Measurements from ENCODE around the gene IL4.
"Not testable (repeated sequence)": the region's sequence is repeated elsewhere in the genome, so short reads cannot be mapped to it uniquely, and the experiment has no call there.

IL4 gene

GRCh38 chr5:132673939-132674630 lies at the start of gene IL4:
Gene IL4 (plus strand): TSS chr5:132673989. CDS start chr5:132674051, 62 bp downstream.
- DNase-seq: no peak

DNA sequence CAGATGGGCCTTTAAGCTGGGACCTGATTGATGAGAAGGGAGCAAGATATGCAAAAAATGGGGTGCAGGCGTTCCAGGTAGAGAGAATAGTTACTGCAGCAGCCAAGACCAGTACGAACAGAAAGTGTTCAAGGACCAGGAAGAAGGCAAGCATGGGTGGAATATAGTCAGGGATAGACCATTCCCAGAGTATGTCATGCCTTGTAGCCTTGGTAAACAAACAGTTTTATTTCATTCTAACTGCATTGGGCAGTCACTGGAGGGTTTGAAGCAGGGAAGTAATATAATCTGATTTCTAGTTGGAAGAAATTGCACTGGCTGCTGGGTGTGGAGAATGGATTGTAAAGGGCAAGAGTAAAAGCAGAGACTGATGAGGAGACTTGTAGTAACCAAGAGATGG lies 46.3 kb upstream of the IL4 start:
- no peak for DNase-seq

- DNase-seq: no peak
Observed at GRCh38 chr5:132628814-132629213, 45.0 kb upstream of the IL4 start.

GRCh38 chr5:132629230-132629944 lies 44.4 kb upstream of the IL4 start:
- peak; percentile 29 for DNase-seq

DNA sequence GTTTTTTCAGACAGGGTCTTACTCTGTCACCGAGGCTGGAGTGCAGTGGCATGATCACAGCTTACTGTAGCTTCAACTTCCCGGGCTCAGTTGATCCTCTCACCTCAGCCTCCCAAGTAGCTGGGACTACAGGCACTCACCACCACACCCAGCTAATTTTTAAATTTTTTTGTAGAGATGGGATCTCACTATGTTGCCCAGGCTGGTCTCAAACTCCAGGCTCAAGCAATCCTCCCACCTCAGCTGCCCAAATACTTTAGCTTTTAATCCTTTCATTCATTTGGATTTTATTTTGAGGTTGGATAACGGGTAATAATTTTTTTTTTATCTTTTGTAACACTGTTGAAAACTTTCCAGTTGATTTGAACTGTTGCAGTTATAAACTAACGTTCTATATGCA lies 40.2 kb upstream of the IL4 start:
- not testable (repeated sequence) for DNase-seq

GRCh38 chr5:132635873-132636272 lies 37.9 kb upstream of the IL4 start:
- no peak for DNase-seq

DNA sequence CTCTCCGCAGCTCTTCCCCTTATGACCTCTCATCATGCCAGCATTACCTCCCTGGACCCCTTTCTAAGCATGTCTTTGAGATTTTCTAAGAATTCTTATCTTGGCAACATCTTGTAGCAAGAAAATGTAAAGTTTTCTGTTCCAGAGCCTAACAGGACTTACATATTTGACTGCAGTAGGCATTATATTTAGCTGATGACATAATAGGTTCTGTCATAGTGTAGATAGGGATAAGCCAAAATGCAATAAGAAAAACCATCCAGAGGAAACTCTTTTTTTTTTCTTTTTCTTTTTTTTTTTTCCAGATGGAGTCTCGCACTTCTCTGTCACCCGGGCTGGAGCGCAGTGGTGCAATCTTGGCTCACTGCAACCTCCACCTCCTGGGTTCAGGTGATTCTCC lies 36.5 kb upstream of the IL4 start:
- DNase-seq: no peak

DNA sequence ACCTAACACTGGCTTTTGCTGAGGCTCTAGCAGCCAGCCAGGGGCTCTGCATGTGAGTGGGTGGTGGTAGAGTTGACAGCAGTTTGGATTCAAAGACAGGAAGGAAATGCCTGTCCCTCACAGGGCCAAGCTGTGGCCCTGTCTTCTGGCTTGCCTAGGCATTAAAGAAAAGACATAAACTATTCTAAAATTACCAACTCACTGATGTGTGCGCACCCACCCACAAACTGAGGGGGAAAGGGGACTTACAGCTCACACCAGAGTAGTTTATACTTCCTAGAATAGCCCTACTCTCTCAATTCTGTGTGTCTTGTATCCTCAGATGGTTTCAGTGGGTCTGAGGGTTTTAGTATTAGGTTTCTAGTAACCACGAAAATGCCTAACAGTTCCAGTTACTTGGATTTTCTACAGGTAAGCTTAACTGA lies 34.1 kb upstream of the IL4 start:
- DNase-seq: no peak

DNA sequence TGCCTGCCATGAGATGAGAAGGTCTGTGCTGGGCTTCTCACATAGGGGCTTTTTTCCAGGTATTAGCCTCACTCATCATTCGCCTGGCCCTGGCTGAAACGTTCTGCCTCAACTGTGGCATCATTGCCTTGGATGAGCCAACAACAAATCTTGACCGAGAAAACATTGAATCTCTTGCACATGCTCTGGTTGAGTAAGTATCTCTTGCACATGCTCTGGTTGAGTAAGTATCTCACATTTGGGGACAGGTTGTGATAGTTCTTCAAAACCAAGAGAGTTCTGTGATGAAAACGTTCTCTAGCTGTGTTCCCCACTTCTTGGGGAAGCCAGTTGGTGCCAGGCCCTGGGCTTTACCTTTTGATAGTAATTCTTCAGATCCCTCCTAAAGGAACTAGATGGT lies 33.2 kb upstream of the IL4 start:
- no peak for DNase-seq

GRCh38 chr5:132641241-132641723 lies 32.5 kb upstream of the IL4 start:
- no peak for DNase-seq

DNA sequence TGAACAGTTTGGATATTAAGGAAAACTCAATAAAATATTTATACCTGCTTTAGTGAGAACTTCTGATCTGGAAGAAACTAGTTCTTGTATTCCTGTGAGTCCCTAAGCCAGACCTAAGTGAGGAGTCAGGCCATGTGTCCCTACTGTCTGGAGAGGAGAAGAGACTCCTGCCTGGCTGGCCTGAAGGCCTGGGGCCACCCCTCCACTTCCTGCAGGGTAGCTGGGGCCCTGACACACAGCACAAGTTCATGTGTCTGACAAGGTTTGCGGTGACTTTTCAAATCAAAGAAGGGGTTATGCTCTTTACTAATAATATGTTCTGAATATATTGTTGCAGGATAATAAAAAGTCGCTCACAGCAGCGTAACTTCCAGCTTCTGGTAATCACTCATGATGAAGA lies 31.9 kb upstream of the IL4 start:
- DNase-seq: no peak

DNA sequence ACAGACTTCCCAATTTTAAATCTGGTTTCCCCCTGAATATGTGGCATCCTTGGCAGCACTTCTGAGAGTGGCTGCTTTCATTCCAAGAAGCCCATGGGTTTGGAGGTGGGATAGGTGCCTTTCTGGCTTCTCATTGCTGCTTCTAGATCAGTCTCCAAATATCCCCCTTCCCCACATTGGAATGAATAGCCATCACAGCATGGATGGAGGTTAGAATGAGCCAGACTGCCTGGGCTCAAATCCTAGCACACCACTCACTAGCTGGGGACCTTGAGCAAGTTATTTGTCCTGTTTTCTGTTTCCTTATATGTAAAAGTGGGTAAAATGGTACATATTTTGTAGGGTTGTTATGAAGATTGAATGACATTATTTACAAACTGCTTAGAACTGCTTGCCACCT lies 29.6 kb upstream of the IL4 start:
- DNase-seq: no peak

DNA sequence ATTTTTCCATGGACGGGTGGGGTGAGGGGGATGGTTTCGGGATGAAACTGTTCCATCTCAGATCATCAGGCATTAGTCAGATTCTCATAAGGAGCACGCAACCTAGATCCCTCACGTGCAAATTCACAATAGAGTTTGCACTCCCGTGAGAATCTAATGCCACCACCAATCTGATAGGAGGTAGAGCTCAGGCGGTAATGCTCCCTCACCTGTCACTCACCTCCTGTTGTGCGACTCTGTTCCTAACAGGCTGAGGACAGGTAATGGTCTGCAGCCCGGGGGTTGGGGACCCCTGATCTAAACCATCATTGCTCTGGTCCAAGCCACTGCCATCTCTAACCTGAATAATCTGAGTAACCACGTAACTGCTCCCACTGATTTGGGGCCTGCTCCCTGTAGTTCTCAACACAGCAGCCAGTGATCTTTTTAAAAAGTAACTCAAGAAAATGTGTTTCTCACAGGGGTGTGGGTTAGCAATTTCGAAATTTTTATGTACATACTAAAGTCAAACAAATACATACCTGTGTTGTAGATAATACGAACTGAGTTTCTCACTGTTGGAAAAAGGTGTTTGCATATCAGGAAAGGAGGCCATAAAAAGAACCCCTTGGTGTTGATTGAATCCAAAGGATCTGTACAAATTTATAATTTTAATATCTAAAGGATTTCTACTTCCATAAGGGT lies 27.1 kb upstream of the IL4 start:
- no peak for DNase-seq

DNA sequence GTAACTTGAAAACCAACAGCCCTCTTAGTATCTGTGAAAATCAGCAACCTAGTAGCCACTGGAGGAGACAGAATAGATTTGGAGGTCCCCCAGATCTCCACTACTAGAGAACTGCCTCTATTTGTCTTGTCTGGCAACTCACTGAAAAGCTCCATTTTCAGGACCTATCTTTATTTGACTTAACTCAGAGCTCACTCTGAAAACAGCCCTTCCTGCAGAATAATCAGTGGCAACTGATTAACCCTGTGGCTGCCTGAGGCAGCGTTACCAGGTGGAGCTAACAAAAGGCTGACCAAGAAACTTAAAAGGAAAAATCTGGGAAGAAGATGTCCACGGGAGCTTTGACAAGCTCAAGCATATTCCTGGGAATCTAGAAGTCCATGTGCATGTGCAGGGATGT lies 26.3 kb upstream of the IL4 start:
- DNase-seq: no peak

GRCh38 chr5:132648355-132648754 lies 25.4 kb upstream of the IL4 start:
- no peak for DNase-seq

- DNase-seq: no peak
Observed at GRCh38 chr5:132651838-132652469, 21.8 kb upstream of the IL4 start.

DNA sequence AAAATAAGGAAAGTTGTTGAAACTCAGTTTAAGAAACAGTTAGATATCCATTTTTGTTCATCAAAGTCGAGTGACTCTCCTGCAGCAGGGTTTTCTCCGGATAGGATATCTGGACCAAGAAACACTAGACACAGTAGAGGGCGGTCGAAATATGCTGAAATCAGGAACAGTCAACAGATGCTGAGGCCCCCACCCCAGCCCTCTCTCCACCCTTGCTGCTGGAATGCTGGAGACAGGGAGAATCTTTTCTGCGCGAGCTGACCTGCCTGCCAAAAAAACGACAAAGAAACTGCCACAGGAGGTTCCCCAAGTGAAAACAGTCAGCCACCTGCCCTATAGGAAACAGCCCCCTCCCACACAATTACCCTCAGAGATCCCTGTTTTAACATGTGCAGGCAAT lies 20.1 kb upstream of the IL4 start:
- DNase-seq: no peak

DNA sequence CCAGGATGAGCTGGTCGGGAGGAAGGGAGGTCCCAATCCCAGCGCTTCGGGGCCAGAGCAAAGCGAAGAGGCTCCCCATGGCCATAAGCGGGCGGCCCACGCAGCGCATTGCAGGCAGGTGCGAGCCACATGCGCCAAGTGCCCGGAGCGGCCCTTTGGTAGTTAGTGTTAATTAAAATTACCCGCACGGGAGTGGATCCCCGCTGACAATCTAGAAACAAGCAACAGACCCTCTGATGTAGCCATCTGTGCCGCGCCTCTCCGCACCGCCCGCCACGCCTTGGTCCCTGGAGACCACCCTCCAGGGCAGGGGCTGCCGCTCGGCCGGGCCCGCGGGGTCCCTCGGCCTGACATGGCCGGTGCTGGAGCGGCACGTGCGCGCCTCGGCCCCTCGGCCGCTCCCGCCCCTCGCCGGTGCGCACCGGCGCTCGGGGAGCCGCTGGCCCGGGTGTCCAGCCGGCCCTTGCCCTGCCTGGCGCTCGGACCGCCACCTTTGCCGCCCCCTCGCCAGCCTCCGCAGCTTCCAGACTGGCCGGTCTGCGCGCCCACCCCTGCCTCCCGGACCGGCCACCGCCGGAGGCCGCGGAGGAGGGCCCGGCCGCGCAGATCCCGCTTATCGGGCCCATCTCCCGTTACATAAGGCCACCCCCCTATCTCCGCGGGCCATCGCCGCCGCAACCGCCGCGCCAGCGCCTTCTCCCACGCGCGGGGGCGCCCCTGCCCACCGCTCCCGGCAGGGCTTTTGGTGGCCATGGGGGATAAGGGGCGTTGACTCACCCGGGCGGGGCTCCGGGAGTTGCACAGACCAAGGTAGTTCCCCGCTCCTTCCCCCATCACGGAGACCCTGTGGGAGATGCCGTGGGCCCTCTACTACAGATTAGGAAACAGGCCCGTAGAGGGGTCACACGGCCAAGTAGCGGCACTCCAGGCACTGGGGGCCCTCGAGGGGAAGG lies 17.7 kb upstream of the IL4 start:
- peak; percentile 50 for DNase-seq

DNA sequence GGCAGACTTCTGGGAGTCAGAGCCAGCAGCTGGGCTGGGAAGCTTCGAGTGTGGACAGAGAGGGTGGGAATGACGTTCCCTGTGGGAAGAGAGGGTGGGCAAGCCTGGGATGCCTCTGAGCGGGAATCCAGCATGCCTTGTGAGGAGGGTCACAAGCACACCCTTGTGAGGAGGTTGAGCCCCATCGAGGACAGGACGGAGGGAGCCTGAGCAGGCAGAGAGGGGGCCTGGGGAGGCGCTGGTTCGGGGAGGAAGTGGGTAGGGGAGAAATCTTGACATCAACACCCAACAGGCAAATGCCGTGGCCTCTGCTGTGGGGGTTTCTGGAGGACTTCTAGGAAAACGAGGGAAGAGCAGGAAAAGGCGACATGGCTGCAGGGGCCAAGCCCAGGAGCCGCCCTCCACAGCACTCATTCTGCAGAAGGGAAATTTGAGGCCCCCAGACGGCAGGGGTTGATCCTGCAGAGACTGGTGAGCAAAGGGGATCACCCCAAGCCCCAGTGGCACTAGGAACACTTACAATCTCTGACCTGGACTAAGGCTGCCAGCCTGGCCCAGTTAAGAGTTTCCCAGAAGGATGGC lies 16.9 kb upstream of the IL4 start:
- DNase-seq: no peak

DNA sequence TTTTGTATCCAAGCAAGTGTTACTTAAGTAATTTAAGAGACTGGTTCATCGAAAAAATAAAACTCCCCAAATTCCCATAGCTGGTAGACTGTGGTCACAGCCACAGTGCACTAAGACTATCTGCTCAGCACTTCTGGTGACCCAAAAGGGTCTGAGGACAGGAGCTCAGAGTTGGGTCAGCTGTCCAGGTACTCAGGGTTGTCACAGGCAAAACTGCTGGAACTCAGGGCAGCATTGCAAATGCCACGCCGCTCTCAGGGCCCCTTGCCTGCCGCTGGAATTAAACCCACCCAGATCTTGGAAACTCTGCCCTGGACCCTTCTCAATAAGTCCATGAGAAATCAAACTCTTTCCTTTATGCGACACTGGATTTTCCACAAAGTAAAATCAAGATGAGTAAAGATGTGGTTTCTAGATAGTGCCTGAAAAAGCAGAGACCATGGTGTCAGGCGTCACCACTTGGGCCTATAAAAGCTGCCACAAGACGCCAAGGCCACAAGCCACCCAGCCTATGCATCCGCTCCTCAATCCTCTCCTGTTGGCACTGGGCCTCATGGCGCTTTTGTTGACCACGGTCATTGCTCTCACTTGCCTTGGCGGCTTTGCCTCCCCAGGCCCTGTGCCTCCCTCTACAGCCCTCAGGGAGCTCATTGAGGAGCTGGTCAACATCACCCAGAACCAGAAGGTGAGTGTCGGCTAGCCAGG lies 16.0 kb upstream of the IL4 start, which contains the start of gene IL13:
Gene IL13 (plus strand): TSS at position 498 of the 705 bp plus-strand sequence. CDS start 14 bp downstream, at position 512.
- DNase-seq: no peak
